GM21515 (cell line): ENCODE measurements around the gene STX8.

ENCODE experiments used
- ATAC-seq: cut with Tn5 transposase; IDR thresholded peaks from one replicate; pipeline ENCODE4 v1.9.1; 2021; ENCODE audit not compliant: unreplicated experiment

The STX8 gene

GRCh38 chr17:9308069-9308468 lies 267.6 kb downstream of the STX8 start:
- no peak for ATAC-seq

- no peak for ATAC-seq
These were observed 268.2 kb downstream of the STX8 start for GRCh38 chr17:9307313-9307998.

GRCh38 chr17:9306086-9306485 lies 269.5 kb downstream of the STX8 start:
- no peak for ATAC-seq

- ATAC-seq: no peak
These were observed 275.9 kb downstream of the STX8 start for GRCh38 chr17:9299695-9300094.

GRCh38 chr17:9298776-9299295 lies 276.8 kb downstream of the STX8 start:
- no peak for ATAC-seq

- ATAC-seq: no peak
These were observed 277.5 kb downstream of the STX8 start for GRCh38 chr17:9298135-9298534.

GRCh38 chr17:9294661-9295210 lies 280.9 kb downstream of the STX8 start:
- ATAC-seq: no peak

- no peak for ATAC-seq
These were observed 283.1 kb downstream of the STX8 start for GRCh38 chr17:9292561-9292941.

GRCh38 chr17:9291912-9292560 lies 283.6 kb downstream of the STX8 start:
- no peak for ATAC-seq

GRCh38 chr17:9290226-9290613 lies 285.4 kb downstream of the STX8 start:
- ATAC-seq: no peak

- ATAC-seq: no peak
These were observed 288.3 kb downstream of the STX8 start for GRCh38 chr17:9287306-9287705.

GRCh38 chr17:9286434-9286833 lies 289.2 kb downstream of the STX8 start:
- ATAC-seq: no peak

GRCh38 chr17:9285602-9286427 lies 289.8 kb downstream of the STX8 start:
- no peak for ATAC-seq

GRCh38 chr17:9284884-9285283 lies 290.7 kb downstream of the STX8 start:
- ATAC-seq: no peak

- ATAC-seq: no peak
These were observed 291.7 kb downstream of the STX8 start for GRCh38 chr17:9283909-9284308.

GRCh38 chr17:9279893-9280292 lies 295.7 kb downstream of the STX8 start:
- no peak for ATAC-seq

GRCh38 chr17:9274973-9275372 lies 300.6 kb downstream of the STX8 start:
- no peak for ATAC-seq

- no peak for ATAC-seq
These were observed 301.9 kb downstream of the STX8 start for GRCh38 chr17:9273428-9274391.

GRCh38 chr17:9272501-9273200 lies 303.0 kb downstream of the STX8 start:
- no peak for ATAC-seq

GRCh38 chr17:9271989-9272388 lies 303.6 kb downstream of the STX8 start:
- no peak for ATAC-seq
